ENCODE measurements around the gene MT3.
"Not testable (repeated sequence)": the region's sequence is repeated elsewhere in the genome, so short reads cannot be mapped to it uniquely, and the experiment has no call there.

Gene MT3

GRCh38 chr16:56610017-56610608, 20.8 kb downstream of the MT3 start:
- no peak for DNase-seq

GRCh38 chr16:56610609-56611111, 21.3 kb downstream of the MT3 start:
- DNase-seq: no peak

GRCh38 chr16:56611281-56611833, 22.0 kb downstream of the MT3 start:
- DNase-seq: no peak

GRCh38 chr16:56613706-56614105, 24.4 kb downstream of the MT3 start:
- no peak for DNase-seq

- DNase-seq: no peak
These were observed 25.2 kb downstream of the MT3 start for GRCh38 chr16:56614549-56614991.

GRCh38 chr16:56615353-56615752, 26.0 kb downstream of the MT3 start:
- no peak for DNase-seq

GRCh38 chr16:56616608-56617211, 27.4 kb downstream of the MT3 start:
- no peak for DNase-seq

GRCh38 chr16:56617212-56618085, 28.1 kb downstream of the MT3 start:
- no peak for DNase-seq

GRCh38 chr16:56618138-56618537, 28.8 kb downstream of the MT3 start:
- DNase-seq: no peak

- DNase-seq: no peak
These were observed 31.1 kb downstream of the MT3 start for GRCh38 chr16:56620339-56620897.

- not testable (repeated sequence) for DNase-seq
These were observed 32.5 kb downstream of the MT3 start for GRCh38 chr16:56621665-56622445.

GRCh38 chr16:56623184-56623583, 33.9 kb downstream of the MT3 start:
- not testable (repeated sequence) for DNase-seq

- no peak for DNase-seq
These were observed 34.3 kb downstream of the MT3 start for GRCh38 chr16:56623637-56624036.

- no peak for DNase-seq
These were observed 36.0 kb downstream of the MT3 start, which contains the start of gene MT1E for GRCh38 chr16:56625140-56625942. Gene MT1E, plus strand, starts transcription at chr16:56625781. Its CDS starts 71 bp downstream, at chr16:56625852.

GRCh38 chr16:56625943-56626654, 36.8 kb downstream of the MT3 start:
- DNase-seq: no peak

- no peak for DNase-seq
These were observed 37.4 kb downstream of the MT3 start for GRCh38 chr16:56626685-56627084.

GRCh38 chr16:56628486-56629350, 39.4 kb downstream of the MT3 start:
- DNase-seq: no peak

- DNase-seq: no peak
These were observed 40.2 kb downstream of the MT3 start for GRCh38 chr16:56629531-56629930.

- no peak for DNase-seq
These were observed 40.8 kb downstream of the MT3 start for GRCh38 chr16:56630134-56630533.

GRCh38 chr16:56631197-56631596, 41.9 kb downstream of the MT3 start:
- no peak for DNase-seq
